ENCODE measurements around the gene SLC22A17. TPM values are rescaled to one million over a fixed set of nuclear protein-coding genes. Genes with fewer than 3 reads are reported as not detected.

SLC22A17 gene
- total and polyA plus RNA-seq, 2 of the 13 experiments (the other 11 are each of a cell fraction or from before 2014, with no cell fraction given), result 0.95 to 1.1 TPM

- TF ChIP-seq, protein P1, sequence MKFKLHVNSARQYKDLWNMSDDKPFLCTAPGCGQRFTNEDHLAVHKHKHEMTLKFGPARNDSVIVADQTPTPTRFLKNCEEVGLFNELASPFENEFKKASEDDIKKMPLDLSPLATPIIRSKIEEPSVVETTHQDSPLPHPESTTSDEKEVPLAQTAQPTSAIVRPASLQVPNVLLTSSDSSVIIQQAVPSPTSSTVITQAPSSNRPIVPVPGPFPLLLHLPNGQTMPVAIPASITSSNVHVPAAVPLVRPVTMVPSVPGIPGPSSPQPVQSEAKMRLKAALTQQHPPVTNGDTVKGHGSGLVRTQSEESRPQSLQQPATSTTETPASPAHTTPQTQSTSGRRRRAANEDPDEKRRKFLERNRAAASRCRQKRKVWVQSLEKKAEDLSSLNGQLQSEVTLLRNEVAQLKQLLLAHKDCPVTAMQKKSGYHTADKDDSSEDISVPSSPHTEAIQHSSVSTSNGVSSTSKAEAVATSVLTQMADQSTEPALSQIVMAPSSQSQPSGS (CRISPR knock-in tag; IDR thresholded peaks at IDR 0.05), result 0 out of 2 replicates have a peak, but pooled peaks have one; percentile 39
- peak; percentile 96 for TF ChIP-seq MXD4 (CRISPR knock-in tag; IDR thresholded peaks at IDR 0.05)
- no peak for TF ChIP-seq ZFP36 (IDR thresholded peaks at IDR 0.05; ENCODE audit: borderline replicate concordance, low read depth, low read length, partially characterized antibody)
- TF ChIP-seq, protein P2, sequence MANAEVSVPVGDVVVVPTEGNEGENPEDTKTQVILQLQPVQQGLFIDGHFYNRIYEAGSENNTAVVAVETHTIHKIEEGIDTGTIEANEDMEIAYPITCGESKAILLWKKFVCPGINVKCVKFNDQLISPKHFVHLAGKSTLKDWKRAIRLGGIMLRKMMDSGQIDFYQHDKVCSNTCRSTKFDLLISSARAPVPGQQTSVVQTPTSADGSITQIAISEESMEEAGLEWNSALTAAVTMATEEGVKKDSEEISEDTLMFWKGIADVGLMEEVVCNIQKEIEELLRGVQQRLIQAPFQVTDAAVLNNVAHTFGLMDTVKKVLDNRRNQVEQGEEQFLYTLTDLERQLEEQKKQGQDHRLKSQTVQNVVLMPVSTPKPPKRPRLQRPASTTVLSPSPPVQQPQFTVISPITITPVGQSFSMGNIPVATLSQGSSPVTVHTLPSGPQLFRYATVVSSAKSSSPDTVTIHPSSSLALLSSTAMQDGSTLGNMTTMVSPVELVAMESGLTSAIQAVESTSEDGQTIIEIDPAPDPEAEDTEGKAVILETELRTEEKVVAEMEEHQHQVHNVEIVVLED (CRISPR knock-in tag; IDR thresholded peaks at IDR 0.05; ENCODE audit: borderline replicate concordance), result peak; percentile 61
- no peak for TF ChIP-seq JDP2 (CRISPR knock-in tag; IDR thresholded peaks at IDR 0.05; ENCODE audit: borderline replicate concordance)
- TF ChIP-seq ZNF446 (CRISPR knock-in tag; IDR thresholded peaks at IDR 0.05), result peak; percentile 100
- TF ChIP-seq ZNF562 (CRISPR knock-in tag; IDR thresholded peaks at IDR 0.05; ENCODE audit: borderline replicate concordance), result no peak
- no peak for TF ChIP-seq ZNF207 (IDR thresholded peaks at IDR 0.05; ENCODE audit: borderline replicate concordance)
- TF ChIP-seq ZNF597 (CRISPR knock-in tag; IDR thresholded peaks at IDR 0.05), result peak; percentile 10; the same call in 1 of the 2 replicates
- TF ChIP-seq ZNF629 (CRISPR knock-in tag; conservative IDR thresholded peaks at IDR 0.05), result peak; percentile 69; the same call in 1 of the 2 replicates
- TF ChIP-seq MXD3 (CRISPR knock-in tag; IDR thresholded peaks at IDR 0.05), result peak; percentile 100
- no peak for TF ChIP-seq ZNF567 (CRISPR knock-in tag; IDR thresholded peaks at IDR 0.05; ENCODE audit: borderline replicate concordance)
- TF ChIP-seq ZNF468 (CRISPR knock-in tag; IDR thresholded peaks at IDR 0.05), result peak; percentile 98; the same call in 1 of the 2 replicates
- TF ChIP-seq ZNF777 (CRISPR knock-in tag; IDR thresholded peaks at IDR 0.05), result peak; percentile 85
- TF ChIP-seq POLR2AphosphoS5 (IDR thresholded peaks at IDR 0.05; ENCODE audit: low read depth, low read length), result peak; percentile 83
- peak; percentile 93; the same call in 1 of the 2 replicates for TF ChIP-seq ZBTB10 (CRISPR knock-in tag; IDR thresholded peaks at IDR 0.05; ENCODE audit: borderline replicate concordance)
- TF ChIP-seq, protein P3, sequence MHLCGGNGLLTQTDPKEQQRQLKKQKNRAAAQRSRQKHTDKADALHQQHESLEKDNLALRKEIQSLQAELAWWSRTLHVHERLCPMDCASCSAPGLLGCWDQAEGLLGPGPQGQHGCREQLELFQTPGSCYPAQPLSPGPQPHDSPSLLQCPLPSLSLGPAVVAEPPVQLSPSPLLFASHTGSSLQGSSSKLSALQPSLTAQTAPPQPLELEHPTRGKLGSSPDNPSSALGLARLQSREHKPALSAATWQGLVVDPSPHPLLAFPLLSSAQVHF (CRISPR knock-in tag; IDR thresholded peaks at IDR 0.05), result no peak
- TF ChIP-seq ZBTB1 (CRISPR knock-in tag; IDR thresholded peaks at IDR 0.05; ENCODE audit: borderline replicate concordance), result peak; percentile 93; the same call in 1 of the 2 replicates
- peak; percentile 89; the same call in 1 of the 2 replicates for TF ChIP-seq ZBTB49 (CRISPR knock-in tag; IDR thresholded peaks at IDR 0.05; ENCODE audit: borderline replicate concordance)
- TF ChIP-seq ZNF619 (CRISPR knock-in tag; IDR thresholded peaks at IDR 0.05), result no peak
Observed at GRCh38 chr14:23301969-23302289, 50.8 kb downstream of the SLC22A17 start (continued).
